WERI-Rb-1 (cell line): ENCODE measurements around the gene PMFBP1.

ENCODE experiments used
- DNase-seq: peaks from one replicate; pipeline ENCODE4 v3.0.0-alpha.2; 2020
- H3K27ac ChIP-seq: fragments of 250-450 bp; sonication (Bioruptor Pico); 2 replicates; pipeline ENCODE4 v1.5.1; 2020; ENCODE audit warnings: mild to moderate bottlenecking, moderate library complexity
- H3K27me3 ChIP-seq: fragments of 250-450 bp; sonication (Bioruptor Pico); 2 replicates; pipeline ENCODE4 v1.5.1; 2021; ENCODE audit warnings: mild to moderate bottlenecking, low read depth, moderate library complexity; ENCODE audit not compliant: insufficient read depth, severe bottlenecking
- H3K36me3 ChIP-seq: fragments of 250-450 bp; sonication (Bioruptor Pico); 2 replicates; pipeline ENCODE4 v1.5.1; 2020; ENCODE audit warnings: mild to moderate bottlenecking, moderate library complexity
- H3K4me3 ChIP-seq: 2 replicates; pipeline ENCODE4 v1.5.1; 2011; ENCODE audit warnings: low read depth, mild to moderate bottlenecking, control low read depth, low read length
- H3K9me3 ChIP-seq: fragments of 250-450 bp; sonication (Bioruptor Pico); 2 replicates; pipeline ENCODE4 v1.5.1; 2021; ENCODE audit warnings: mild to moderate bottlenecking, moderate library complexity; ENCODE audit not compliant: severe bottlenecking
- CTCF ChIP-seq: IDR thresholded peaks from 2 replicates; pipeline ENCODE4 v1.5.1; 2011; ENCODE audit warnings: low read depth, mild to moderate bottlenecking, control low read depth, inconsistent platforms, low read length

The PMFBP1 gene

GRCh38 chr16:72179204-72179970 lies 7.4 kb upstream of the PMFBP1 start:
- no peak for DNase-seq
- no peak for TF ChIP-seq CTCF
- H3K9me3 ChIP-seq, result no peaks in the 10 kb centered on the region

GRCh38 chr16:72174726-72175125 lies 2.8 kb upstream of the PMFBP1 start:
- no peaks in the 10 kb centered on the region for H3K36me3 ChIP-seq

More at GRCh38 chr16:72179204-72179970, 7.4 kb upstream of the PMFBP1 start:
- H3K4me3 ChIP-seq, result no peak overlapping the region
- H3K27me3 ChIP-seq, result no peaks in the 10 kb centered on the region
- no peaks in the 10 kb centered on the region for H3K36me3 ChIP-seq
- H3K27ac ChIP-seq, result no peak overlapping the region

GRCh38 chr16:72173997-72174396 lies 2.0 kb upstream of the PMFBP1 start:
- H3K36me3 ChIP-seq, result no peaks in the 10 kb centered on the region

More at GRCh38 chr16:72174726-72175125, 2.8 kb upstream of the PMFBP1 start:
- TF ChIP-seq CTCF, result no peak
- Histone ChIP-seq H3K9me3 (no peaks in the 10 kb centered on the region), H3K4me3 (no peak overlapping the region), H3K27me3 (no peaks in the 10 kb centered on the region), H3K27ac (no peak overlapping the region)
- no peak for DNase-seq

GRCh38 chr16:72171236-72171635 lies 719 bp downstream of the PMFBP1 start:
- no peak for DNase-seq
- H3K27ac ChIP-seq, result no peak overlapping the region

More at GRCh38 chr16:72173997-72174396, 2.0 kb upstream of the PMFBP1 start:
- no peak overlapping the region for H3K4me3 ChIP-seq
- no peaks in the 10 kb centered on the region for H3K27me3 ChIP-seq
- H3K27ac ChIP-seq, result no peak overlapping the region
- no peak for DNase-seq
- TF ChIP-seq CTCF, result no peak
- no peaks in the 10 kb centered on the region for H3K9me3 ChIP-seq

GRCh38 chr16:72169708-72170107 lies 2.2 kb downstream of the PMFBP1 start:
- no peak for DNase-seq
- peaks cover 4% of the 10 kb centered on the region for H3K9me3 ChIP-seq
- no peak overlapping the region for H3K27ac ChIP-seq
- no peaks in the 10 kb centered on the region for H3K27me3 ChIP-seq
- TF ChIP-seq CTCF, result no peak
- H3K4me3 ChIP-seq, result no peak overlapping the region
- H3K36me3 ChIP-seq, result no peaks in the 10 kb centered on the region

More at GRCh38 chr16:72171236-72171635, 719 bp downstream of the PMFBP1 start:
- TF ChIP-seq CTCF, result no peak
- Histone ChIP-seq H3K9me3 (peaks cover 3% of the 10 kb centered on the region), H3K36me3 (no peaks in the 10 kb centered on the region), H3K4me3 (no peak overlapping the region), H3K27me3 (no peaks in the 10 kb centered on the region)
